PC-3 (cell line): ENCODE data around the gene MED13L.

Source experiments
- CTCF ChIP-seq: fragments of 300-600 bp; sonication (generic); conservative IDR thresholded peaks from 2 replicates; pipeline ENCODE4 v1.5.1; 2017; ENCODE audit warnings: antibody characterized with exemption, low read depth, mild to moderate bottlenecking, low read length
- EZH2 ChIP-seq: fragments of 300-600 bp; sonication (generic); IDR thresholded peaks from one replicate; pipeline ENCODE4 v1.6.1; 2017; ENCODE audit warnings: antibody characterized with exemption, mild to moderate bottlenecking, low read length; ENCODE audit not compliant: unreplicated experiment

- TF ChIP-seq CTCF (no peak), EZH2 (no peak)
These were observed 13.6 kb downstream of the MED13L start for GRCh38 chr12:116263844-116264243.
